WTC11 (cell line): Measurements from ENCODE around the gene RPS25. TPM values are rescaled to one million over a fixed set of nuclear protein-coding genes. Genes with fewer than 3 reads are reported as not detected.
A peak's percentile ranks its signal among the peaks of the same experiment; 100 is the strongest.

Experiments used
- ATAC-seq: fragments of 200-7000 bp; cut with Tn5 transposase; 2 replicates; pipeline ENCODE4 v1.10.0; 2021; ENCODE audit warnings: mild to moderate bottlenecking, moderate library complexity
- CTCF ChIA-PET: fragments of 300-600 bp; sonication (Branson Sonifier 250); formaldehyde crosslinking; loops from one replicate; lab custom pipeline; 2021; ENCODE audit warnings: antibody characterized with exemption; lab: Charles Lee
- POLR2A ChIA-PET: fragments of 350-600 bp; sonication (Branson Sonifier 250); formaldehyde crosslinking; loops from one replicate; lab custom pipeline; 2021; ENCODE audit warnings: antibody characterized with exemption; lab: Charles Lee
- DNase-seq: peaks from one replicate; pipeline ENCODE4 v3.0.0; 2021; ENCODE audit warnings: low spot score
- H3K27ac Mint-ChIP-seq: 2 replicates; pipeline ENCODE4 v1.8.0; 2021; ENCODE audit warnings: mixed read lengths
- H3K27me3 Mint-ChIP-seq: 2 replicates; pipeline ENCODE4 v1.8.0; 2021; ENCODE audit warnings: low read depth, mild to moderate bottlenecking, moderate library complexity, mixed read lengths
- H3K36me3 Mint-ChIP-seq: 2 replicates; pipeline ENCODE4 v1.8.0; 2021; ENCODE audit warnings: mixed read lengths
- H3K4me1 Mint-ChIP-seq: 2 replicates; pipeline ENCODE4 v1.8.0; 2022; ENCODE audit warnings: mixed read lengths
- H3K4me3 Mint-ChIP-seq: 2 replicates; pipeline ENCODE4 v1.8.0; 2021; ENCODE audit warnings: mild to moderate bottlenecking, moderate library complexity, mixed read lengths
- H3K9me3 Mint-ChIP-seq: 2 replicates; pipeline ENCODE4 v1.8.0; 2021; ENCODE audit warnings: mixed read lengths
- ARID4B ChIP-seq: sonication (generic); formaldehyde crosslinking; IDR thresholded peaks from 2 replicates; pipeline ENCODE4 v1.8.0; 2023; ENCODE audit warnings: missing genetic modification reagents, mild to moderate bottlenecking, borderline replicate concordance
- E2F4 ChIP-seq: sonication (generic); formaldehyde crosslinking; IDR thresholded peaks from 2 replicates; pipeline ENCODE4 v1.8.1; 2022; ENCODE audit warnings: low read depth, mild to moderate bottlenecking, moderate library complexity, missing genetic modification reagents, borderline replicate concordance
- E2F5 ChIP-seq: sonication (generic); formaldehyde crosslinking; IDR thresholded peaks from 2 replicates; pipeline ENCODE4 v1.8.1; 2022; ENCODE audit warnings: mild to moderate bottlenecking, moderate library complexity, missing genetic modification reagents
- ERG ChIP-seq: fragments of 250-450 bp; sonication (Bioruptor Pico); IDR thresholded peaks from 2 replicates; pipeline ENCODE4 v1.8.0; 2021; ENCODE audit warnings: mild to moderate bottlenecking
- FOXJ3 ChIP-seq: sonication (generic); formaldehyde crosslinking; IDR thresholded peaks from 2 replicates; pipeline ENCODE4 v1.9.0; 2021; ENCODE audit warnings: missing genetic modification reagents, mild to moderate bottlenecking, borderline replicate concordance
- GRHL2 ChIP-seq: fragments of 250-450 bp; sonication (Bioruptor Pico); IDR thresholded peaks from 2 replicates; pipeline ENCODE4 v1.8.0; 2022; ENCODE audit warnings: mild to moderate bottlenecking, moderate library complexity; ENCODE audit not compliant: insufficient replicate concordance, severe bottlenecking
- JUN ChIP-seq: sonication (generic); formaldehyde crosslinking; IDR thresholded peaks from 2 replicates; pipeline ENCODE4 v1.8.0; 2023; ENCODE audit warnings: mild to moderate bottlenecking, missing genetic modification reagents
- KAT7 ChIP-seq: sonication (generic); formaldehyde crosslinking; IDR thresholded peaks from 2 replicates; pipeline ENCODE4 v1.8.1; 2023; ENCODE audit warnings: missing genetic modification reagents, mild to moderate bottlenecking, borderline replicate concordance
- MXD4 ChIP-seq: fragments of 250-450 bp; sonication (Bioruptor Pico); IDR thresholded peaks from 2 replicates; pipeline ENCODE4 v1.8.0; 2021; ENCODE audit warnings: mild to moderate bottlenecking, moderate library complexity, borderline replicate concordance
- PRRX2 ChIP-seq: fragments of 250-450 bp; sonication (Bioruptor Pico); IDR thresholded peaks from 2 replicates; pipeline ENCODE4 v1.8.0; 2021; ENCODE audit warnings: mild to moderate bottlenecking
- RORB ChIP-seq: fragments of 250-450 bp; sonication (Bioruptor Pico); IDR thresholded peaks from 2 replicates; pipeline ENCODE4 v1.9.0; 2021; ENCODE audit warnings: mild to moderate bottlenecking
- ZNF121 ChIP-seq: sonication (generic); formaldehyde crosslinking; IDR thresholded peaks from 2 replicates; pipeline ENCODE4 v1.8.0; 2023; ENCODE audit warnings: missing genetic modification reagents
- ZNF219 ChIP-seq: sonication (generic); formaldehyde crosslinking; IDR thresholded peaks from 2 replicates; pipeline ENCODE4 v1.8.0; 2023; ENCODE audit warnings: missing genetic modification reagents, mild to moderate bottlenecking, borderline replicate concordance
- ZNF532 ChIP-seq: fragments of 250-450 bp; sonication (Bioruptor Pico); IDR thresholded peaks from 2 replicates; pipeline ENCODE4 v1.9.0; 2021; ENCODE audit warnings: mild to moderate bottlenecking, borderline replicate concordance
- ZSCAN18 ChIP-seq: fragments of 250-450 bp; sonication (Bioruptor Pico); IDR thresholded peaks from 2 replicates; pipeline ENCODE4 v2.1.2; 2022; ENCODE audit warnings: mild to moderate bottlenecking, moderate library complexity
- total RNA-seq: library from RNA; stranded (reverse); gene quantifications from 3 replicates; pipeline ENCODE4 v1.2.3, GENCODE V29; 2021

RPS25 gene
- total RNA-seq, 1 experiment from 2014 or later = 1,349 TPM

GRCh38 chr11:119054418-119054817 is 36.3 kb upstream of the RPS25 start:
- no peak overlapping the region for H3K27ac Mint-ChIP-seq
- peaks cover 17% of the 10 kb centered on the region for H3K4me1 Mint-ChIP-seq
- ChIA-PET POLR2A (interaction anchor here (0.5 kb wide), 1 partner anchor 312 kb away, joined by 3 read pairs; no protein-coding TSS in a partner anchor), CTCF (interaction anchor here (1.1 to 1.6 kb wide), 2 partner anchors 115 to 124 kb away, joined by 3 read pairs; no protein-coding TSS in a partner anchor)
- DNase-seq (no peak), ATAC-seq (no peak)
- TF ChIP-seq ERG (CRISPR knock-in tag) = no peak
- no peak for TF ChIP-seq ZNF532 (CRISPR knock-in tag)
- no peak for TF ChIP-seq PRRX2 (CRISPR knock-in tag)
- TF ChIP-seq GRHL2 = no peak
- H3K36me3 Mint-ChIP-seq = peaks cover 60% of the 10 kb centered on the region
- no peaks in the 10 kb centered on the region for H3K9me3 Mint-ChIP-seq
- H3K4me3 Mint-ChIP-seq = peak overlapping the region; percentile 39; the same call in 1 of the 2 replicates
- H3K27me3 Mint-ChIP-seq = no peaks in the 10 kb centered on the region

GRCh38 chr11:119052163-119052814 is 34.1 kb upstream of the RPS25 start:
- Mint-ChIP-seq H3K9me3 (no peaks in the 10 kb centered on the region), H3K27ac (no peak overlapping the region), H3K36me3 (peaks cover 76% of the 10 kb centered on the region), H3K4me1 (peaks cover 9% of the 10 kb centered on the region), H3K27me3 (no peaks in the 10 kb centered on the region), H3K4me3 (no peak overlapping the region)
- DNase-seq (no peak), ATAC-seq (no peak)
- ChIA-PET CTCF (no interaction called here), POLR2A (interaction anchor here (1.1 kb wide), 1 partner anchor 47 kb away, joined by 3 read pairs; no protein-coding TSS in a partner anchor)
- TF ChIP-seq E2F4 (CRISPR knock-in tag) (no peak), ZNF121 (no peak), KAT7 (CRISPR knock-in tag) (no peak), RORB (CRISPR knock-in tag) (no peak), ZSCAN18 (no peak), E2F5 (CRISPR knock-in tag) (no peak), FOXJ3 (CRISPR knock-in tag) (no peak), MXD4 (no peak), ZNF219 (CRISPR knock-in tag) (no peak), JUN (CRISPR knock-in tag) (no peak), ARID4B (CRISPR knock-in tag) (no peak), ZNF532 (CRISPR knock-in tag) (no peak)
